Uterus (tissue), 2 donors: ENCODE results near the gene MRPL33.

Experiments
- POLR2A ChIP-seq, 2 donors: fragments of 450-650 bp; IDR thresholded peaks; one replicate each; pipeline ENCODE4 v1.6.1; 2016; ENCODE audit warnings: antibody characterized with exemption in 2 of 2, mild to moderate bottlenecking in 1 of 2, moderate library complexity in 1 of 2
- TF ChIP-seq, protein P1 (sequence below), 4 experiments: fragments of 200-600 bp in 2 of 4; fragments of 450-650 bp in 2 of 4; sonication (generic) in 2 of 4; IDR thresholded peaks; one replicate each; pipeline ENCODE4 v1.5.1; 2016 to 2019; ENCODE audit warnings: antibody characterized with exemption in 4 of 4, mild to moderate bottlenecking in 2 of 4, moderate library complexity in 1 of 4

DNA sequence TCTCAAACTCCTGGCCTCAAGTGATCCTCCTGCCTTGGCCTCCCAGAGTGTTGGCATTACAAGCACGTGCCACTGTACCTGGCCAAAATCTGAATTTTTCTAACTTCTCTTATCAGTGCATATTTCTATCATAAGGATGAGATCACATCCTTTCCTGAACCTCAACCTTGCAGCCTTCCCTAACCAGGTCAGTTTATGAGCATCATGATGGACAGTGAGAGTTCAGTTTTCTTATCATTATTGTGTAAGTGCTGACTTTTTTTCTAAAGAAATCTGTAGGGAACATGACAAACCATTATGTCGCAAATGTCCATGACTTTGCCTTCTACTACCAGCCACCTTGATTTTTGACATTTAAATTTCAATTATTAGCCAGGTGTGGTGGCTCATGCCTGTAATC is 31.5 kb downstream of the MRPL33 start:
- TF ChIP-seq, protein P1, sequence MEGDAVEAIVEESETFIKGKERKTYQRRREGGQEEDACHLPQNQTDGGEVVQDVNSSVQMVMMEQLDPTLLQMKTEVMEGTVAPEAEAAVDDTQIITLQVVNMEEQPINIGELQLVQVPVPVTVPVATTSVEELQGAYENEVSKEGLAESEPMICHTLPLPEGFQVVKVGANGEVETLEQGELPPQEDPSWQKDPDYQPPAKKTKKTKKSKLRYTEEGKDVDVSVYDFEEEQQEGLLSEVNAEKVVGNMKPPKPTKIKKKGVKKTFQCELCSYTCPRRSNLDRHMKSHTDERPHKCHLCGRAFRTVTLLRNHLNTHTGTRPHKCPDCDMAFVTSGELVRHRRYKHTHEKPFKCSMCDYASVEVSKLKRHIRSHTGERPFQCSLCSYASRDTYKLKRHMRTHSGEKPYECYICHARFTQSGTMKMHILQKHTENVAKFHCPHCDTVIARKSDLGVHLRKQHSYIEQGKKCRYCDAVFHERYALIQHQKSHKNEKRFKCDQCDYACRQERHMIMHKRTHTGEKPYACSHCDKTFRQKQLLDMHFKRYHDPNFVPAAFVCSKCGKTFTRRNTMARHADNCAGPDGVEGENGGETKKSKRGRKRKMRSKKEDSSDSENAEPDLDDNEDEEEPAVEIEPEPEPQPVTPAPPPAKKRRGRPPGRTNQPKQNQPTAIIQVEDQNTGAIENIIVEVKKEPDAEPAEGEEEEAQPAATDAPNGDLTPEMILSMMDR (IDR thresholded peaks at IDR 0.05), result no peak
- no peak for TF ChIP-seq POLR2A (IDR thresholded peaks at IDR 0.05)
